ENCODE results near the gene CALD1.
"Not testable (repeated sequence)": the region's sequence is repeated elsewhere in the genome, so short reads cannot be mapped to it uniquely, and the experiment has no call there.

CALD1 gene

GRCh38 chr7:134954197-134955082 lies 175.0 kb downstream of the CALD1 start:
- DNase-seq (ENCODE audit: low read depth), result no peak

DNA sequence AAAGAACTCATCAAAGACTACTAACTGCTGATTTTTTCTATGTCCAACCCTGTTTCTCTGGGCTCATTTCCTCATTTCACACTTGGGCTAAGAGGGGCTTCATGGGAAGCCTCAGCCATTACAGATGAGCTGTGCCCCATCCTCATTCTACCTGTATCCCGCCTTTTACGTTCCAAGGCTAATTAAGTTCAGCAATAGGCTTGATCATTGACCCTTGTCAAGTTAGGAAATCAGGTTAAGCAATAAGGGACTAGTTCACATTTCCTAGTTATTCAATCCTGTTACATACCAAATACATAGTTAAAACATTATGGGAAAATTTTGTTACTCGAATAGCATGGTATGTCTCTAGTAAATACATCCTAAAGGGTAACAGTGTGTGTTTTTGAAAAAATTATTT lies 177.6 kb downstream of the CALD1 start:
- no peak for DNase-seq (ENCODE audit: low read depth)

DNA sequence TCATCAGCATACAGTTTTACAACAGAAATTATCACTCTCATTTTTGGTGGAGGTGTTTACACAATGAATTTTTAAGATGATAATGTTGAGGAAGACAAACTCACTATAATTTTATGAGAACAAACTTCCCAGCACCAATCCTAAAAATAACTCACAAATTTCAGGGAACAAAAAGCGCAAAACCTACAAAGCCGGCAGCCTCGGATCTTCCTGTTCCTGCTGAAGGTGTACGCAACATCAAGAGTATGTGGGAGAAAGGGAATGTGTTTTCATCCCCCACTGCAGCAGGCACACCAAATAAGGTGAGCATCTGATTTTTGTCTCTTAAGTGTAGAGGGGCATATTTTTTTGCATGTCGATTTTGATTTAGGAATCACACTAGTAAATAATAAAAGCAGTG lies 180.4 kb downstream of the CALD1 start:
- DNase-seq (ENCODE audit: low read depth), result no peak

DNA sequence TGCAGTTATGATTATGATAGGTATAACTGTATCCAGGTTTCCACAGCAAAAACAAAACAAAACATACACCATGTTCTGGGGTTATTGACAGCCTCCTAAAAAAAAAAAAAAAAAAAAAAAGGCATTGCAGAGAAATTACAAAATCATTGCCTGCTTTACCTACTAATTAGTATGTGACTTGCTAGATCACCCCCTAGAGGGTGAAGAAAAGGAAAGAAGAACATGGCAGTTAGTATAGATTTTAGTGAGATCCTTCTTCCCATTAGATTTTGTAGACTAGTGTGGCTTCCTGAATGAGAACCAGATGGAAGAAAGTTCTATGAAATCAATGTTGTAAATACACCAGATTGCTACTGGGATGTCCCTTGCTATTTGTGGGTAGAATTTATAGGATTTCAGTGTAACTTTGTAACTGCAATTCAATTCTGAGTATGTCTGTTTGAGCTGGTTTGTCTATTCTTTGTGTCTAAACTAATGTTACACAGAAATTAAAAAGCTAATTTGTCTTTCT lies 182.9 kb downstream of the CALD1 start:
- no peak for DNase-seq (ENCODE audit: low read depth)

DNA sequence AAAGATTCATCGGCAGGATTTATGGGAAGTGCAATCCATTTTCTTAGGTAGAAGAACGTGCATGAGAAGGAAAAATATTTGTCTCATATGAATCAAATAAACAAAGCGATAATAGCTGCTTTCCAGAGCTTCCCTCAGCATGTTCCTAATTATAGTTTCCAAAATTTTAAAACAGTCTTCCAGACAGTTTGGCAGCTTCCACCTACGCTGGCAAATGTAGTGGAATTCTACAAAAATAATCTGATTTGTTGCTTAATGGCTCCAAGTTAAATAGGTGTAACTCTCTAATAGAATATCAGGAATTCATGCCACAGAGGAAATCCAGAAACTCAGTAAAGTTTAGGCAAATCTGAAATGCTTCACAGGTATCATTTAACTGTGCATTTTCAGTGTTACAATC lies 183.6 kb downstream of the CALD1 start:
- DNase-seq (ENCODE audit: low read depth), result no peak

DNA sequence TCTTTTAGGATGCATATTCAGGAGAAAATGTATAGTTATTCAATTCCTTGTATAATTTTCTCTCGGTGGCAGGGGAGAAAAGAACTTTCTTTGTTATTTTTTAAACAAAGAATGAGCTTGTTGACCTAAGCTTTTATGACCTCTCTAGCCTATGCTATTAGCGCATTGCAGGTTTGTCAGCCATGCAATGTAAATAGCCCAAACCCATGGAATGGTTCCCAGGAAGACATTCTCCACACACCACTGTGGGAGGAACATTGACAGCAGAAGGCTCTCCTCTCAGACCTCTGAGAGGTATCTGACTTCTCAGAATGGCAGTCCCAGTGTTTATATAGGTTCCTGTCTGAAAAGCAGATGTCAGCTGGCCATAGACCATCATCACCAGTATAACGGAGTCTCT lies 187.3 kb downstream of the CALD1 start:
- DNase-seq (ENCODE audit: low read depth), result no peak

DNA sequence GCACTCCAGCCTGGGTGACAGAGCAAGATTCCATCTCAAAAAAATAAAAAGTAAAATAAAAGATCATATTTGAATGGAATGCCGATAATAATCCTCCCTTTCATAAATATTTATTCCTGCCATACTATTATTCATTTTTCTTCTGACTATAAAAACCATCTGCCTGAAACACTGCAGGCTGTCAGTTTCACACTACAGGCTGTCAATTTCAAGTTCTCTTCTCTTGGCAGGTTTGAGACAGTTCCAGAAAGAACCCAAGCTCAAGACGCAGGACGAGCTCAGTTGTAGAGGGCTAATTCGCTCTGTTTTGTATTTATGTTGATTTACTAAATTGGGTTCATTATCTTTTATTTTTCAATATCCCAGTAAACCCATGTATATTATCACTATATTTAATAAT lies 188.7 kb downstream of the CALD1 start:
- DNase-seq (ENCODE audit: low read depth), result no peak

GRCh38 chr7:134981645-134982044 lies 202.2 kb downstream of the CALD1 start:
- DNase-seq (ENCODE audit: low read depth), result not testable (repeated sequence)

DNA sequence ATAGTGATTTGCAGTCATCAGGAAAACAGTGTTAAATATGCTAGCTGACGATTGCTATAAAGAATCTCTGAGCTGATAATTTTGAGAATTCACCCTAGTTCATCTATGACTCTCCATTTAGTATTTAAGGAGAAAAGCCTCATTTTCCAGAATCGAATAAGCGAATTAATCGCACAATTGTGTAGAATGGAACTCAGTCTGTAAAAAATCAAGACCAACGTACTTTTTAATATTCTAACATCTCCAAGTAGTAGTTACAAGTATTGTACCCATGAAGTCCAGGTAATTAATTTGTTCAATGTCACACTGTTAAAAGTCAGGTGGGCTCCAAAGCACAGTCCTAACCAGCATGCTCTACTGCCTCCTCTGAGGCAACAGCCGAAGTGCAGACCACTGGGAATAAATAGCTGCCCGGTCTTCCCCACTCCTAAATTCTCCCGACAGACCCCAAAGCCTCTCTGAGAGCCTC lies 206.5 kb downstream of the CALD1 start:
- no peak for DNase-seq (ENCODE audit: low read depth)

DNA sequence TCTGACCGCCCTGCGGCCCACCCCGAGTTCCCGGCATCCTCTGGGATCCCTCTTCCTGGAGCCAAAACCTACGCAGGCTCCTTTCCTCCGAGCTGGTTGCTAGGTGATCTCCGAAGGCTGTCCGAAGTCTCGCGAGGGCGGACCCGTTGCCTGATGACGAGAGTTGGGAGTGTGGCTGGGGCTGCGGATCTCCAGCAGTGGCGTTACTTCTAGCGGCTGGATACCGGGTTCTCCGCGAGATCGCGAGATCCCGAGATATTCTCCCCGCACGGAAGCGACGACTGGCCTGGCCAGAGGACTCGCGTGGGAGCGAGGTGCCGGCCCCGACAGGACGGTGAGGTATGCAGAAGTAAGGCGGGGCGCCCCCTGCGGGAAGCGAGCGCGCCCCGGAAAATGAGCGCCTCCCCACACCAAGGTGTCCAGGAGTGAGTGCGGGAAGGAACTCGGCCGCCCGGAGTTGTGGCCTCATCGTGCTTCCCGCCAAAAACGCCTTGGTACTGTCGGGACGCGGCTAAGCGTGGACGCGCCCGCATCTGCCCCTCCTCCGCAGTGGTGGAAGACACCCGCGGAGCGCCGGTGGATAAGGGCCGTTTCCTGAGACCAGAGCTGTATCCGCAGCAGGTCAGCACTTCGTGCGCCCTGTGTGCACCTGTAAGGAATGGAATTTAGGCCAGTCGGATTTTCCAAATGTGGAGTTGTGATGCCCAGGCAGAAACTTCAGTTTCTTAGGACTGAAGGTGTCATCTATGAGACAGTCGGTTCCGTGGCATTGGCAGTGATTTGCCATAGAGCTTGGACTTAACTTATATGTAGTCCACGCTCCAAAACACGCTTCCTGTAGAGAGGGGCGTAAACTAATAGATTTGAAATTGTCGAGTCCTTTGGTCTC lies 207.2 kb downstream of the CALD1 start, which contains the start of gene AGBL3:
Gene AGBL3 (plus strand): TSS at position 146 of the 889 bp plus-strand sequence. CDS start 1,426 bp downstream, outside the sequence.
- DNase-seq (ENCODE audit: low read depth), result peak; percentile 84

GRCh38 chr7:134988161-134988560 lies 208.7 kb downstream of the CALD1 start:
- DNase-seq (ENCODE audit: low read depth), result no peak

DNA sequence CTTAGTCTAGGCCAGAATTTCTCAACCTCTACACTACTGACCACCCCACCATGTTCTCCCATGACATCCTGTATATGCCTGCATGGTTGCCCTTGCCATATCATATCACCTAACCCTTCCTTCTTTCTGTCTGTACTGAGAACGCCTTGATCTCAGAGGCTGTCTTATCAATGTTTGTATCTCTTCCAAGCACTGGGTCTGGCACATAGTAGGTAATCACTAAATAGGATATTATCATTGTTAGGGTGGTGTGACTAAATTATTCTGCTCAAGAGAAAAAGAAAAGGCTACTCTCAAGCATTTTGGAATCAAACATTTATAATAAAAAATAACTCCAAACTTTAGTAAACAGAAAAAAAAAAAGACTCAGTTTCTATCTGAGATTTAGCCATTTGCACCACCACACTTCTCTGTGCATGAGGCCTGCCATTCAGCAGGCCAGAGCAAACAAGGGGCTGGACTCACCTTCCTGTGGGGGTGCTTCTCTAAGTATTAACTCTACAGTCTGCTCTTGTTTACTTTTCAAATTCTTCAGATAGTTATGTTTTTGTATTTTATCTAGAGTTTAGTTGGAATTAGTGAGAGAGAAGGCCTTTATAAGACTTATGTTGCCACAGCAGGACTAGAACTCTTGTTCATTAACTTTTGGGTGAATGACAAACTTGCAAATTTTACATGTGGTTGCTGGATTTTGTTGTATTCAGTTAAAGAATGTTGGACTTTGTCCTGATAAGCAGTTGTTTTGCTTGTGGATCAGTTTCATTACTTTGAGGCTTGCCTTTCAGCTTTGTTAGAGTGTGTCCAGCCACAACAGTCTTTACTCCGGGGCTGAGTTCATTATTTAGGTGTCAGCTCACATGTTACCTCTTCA lies 212.3 kb downstream of the CALD1 start:
- DNase-seq (ENCODE audit: low read depth), result no peak

DNA sequence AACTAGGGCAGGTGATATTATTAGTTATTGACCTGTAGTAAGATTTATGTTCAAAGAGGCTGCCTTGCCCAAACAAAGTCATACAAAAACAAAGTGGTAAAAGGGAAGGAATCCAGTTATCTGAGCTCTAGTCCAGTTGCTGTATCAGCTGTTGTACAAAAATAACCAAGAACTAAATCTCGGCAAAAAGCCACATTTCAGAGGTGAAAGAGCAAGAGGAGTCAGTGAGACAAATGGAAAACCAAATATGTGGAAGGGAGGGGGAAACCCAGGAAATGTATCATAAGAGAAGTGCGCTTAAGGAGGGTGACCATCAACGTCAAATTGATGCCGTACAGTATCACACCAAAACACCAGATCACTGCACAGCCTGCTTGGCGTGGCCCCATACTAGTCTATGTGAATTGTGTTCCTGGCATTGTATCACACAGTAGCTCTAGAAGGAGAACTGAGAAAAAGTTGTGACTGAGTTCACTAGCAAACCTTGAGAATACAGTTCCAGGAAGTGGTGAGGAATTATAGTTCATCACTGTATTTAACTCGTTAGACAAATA lies 213.3 kb downstream of the CALD1 start:
- DNase-seq (ENCODE audit: low read depth), result no peak

DNA sequence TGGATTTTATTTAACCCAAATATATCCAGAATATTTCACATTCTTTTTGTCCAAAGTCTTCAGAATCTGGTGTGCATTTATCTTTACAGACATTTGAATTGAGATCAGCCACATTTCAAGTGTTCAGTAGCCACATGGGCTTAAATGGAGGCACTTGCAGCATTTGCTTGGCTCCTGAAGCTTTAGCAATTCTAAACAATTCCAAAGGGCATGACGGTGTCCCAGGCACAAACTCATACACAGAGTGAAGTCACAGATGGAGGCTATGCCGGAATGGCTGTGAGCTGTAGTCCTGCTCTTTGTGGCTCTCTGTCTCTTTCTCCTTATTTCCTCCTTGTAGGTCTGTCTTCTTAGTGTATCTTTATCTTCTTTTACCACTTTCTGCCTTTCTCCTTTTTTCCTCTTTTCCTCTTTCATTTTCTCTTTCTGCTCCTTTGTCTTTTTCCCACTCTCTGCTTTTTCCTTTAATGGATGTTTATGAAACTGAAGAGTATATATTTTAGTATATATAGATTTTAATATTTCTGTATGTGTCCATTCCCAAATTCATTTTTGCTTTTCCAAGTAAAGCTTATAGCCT lies 214.5 kb downstream of the CALD1 start:
- DNase-seq (ENCODE audit: low read depth), result no peak

- DNase-seq (ENCODE audit: low read depth), result no peak
These were observed 216.0 kb downstream of the CALD1 start for GRCh38 chr7:134995239-134996096.

GRCh38 chr7:134996097-134996550 lies 216.7 kb downstream of the CALD1 start:
- no peak for DNase-seq (ENCODE audit: low read depth)

GRCh38 chr7:134997214-134997885 lies 217.9 kb downstream of the CALD1 start:
- DNase-seq (ENCODE audit: low read depth), result no peak

- no peak for DNase-seq (ENCODE audit: low read depth)
These were observed 219.7 kb downstream of the CALD1 start for GRCh38 chr7:134999136-134999535.
